ENCODE measurements around the gene PIGS.

- TF ChIP-seq, protein P1, sequence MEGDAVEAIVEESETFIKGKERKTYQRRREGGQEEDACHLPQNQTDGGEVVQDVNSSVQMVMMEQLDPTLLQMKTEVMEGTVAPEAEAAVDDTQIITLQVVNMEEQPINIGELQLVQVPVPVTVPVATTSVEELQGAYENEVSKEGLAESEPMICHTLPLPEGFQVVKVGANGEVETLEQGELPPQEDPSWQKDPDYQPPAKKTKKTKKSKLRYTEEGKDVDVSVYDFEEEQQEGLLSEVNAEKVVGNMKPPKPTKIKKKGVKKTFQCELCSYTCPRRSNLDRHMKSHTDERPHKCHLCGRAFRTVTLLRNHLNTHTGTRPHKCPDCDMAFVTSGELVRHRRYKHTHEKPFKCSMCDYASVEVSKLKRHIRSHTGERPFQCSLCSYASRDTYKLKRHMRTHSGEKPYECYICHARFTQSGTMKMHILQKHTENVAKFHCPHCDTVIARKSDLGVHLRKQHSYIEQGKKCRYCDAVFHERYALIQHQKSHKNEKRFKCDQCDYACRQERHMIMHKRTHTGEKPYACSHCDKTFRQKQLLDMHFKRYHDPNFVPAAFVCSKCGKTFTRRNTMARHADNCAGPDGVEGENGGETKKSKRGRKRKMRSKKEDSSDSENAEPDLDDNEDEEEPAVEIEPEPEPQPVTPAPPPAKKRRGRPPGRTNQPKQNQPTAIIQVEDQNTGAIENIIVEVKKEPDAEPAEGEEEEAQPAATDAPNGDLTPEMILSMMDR (IDR thresholded peaks at IDR 0.05): no peak
- TF ChIP-seq POLR2A (IDR thresholded peaks at IDR 0.05): no peak
These were observed 26.8 kb downstream of the PIGS start for GRCh38 chr17:28544402-28545140.

Measured in sigmoid colon (tissue), 3 donors.